Activated CD4-positive, alpha-beta T cell treated with anti-CD3 and anti-CD28 coated beads, Interleukin-2, amount 10 ng/mL, durations not matched to agents 7 days and 5 days (primary cell): ENCODE data around the gene MAMDC4. TPM values are rescaled to one million over a fixed set of nuclear protein-coding genes. Genes with fewer than 3 reads are reported as not detected.
A peak's percentile ranks its signal among the peaks of the same experiment; 100 is the strongest.

ENCODE experiments used
- CTCF ChIA-PET: fragments of 350-600 bp; sonication (Branson Sonifier 250); formaldehyde crosslinking; loops from one replicate; lab custom pipeline; 2021; ENCODE audit warnings: antibody characterized with exemption; lab: Charles Lee
- POLR2A ChIA-PET: fragments of 350-600 bp; sonication (Branson Sonifier 250); formaldehyde crosslinking; loops from one replicate; lab custom pipeline; 2021; ENCODE audit warnings: antibody characterized with exemption; lab: Charles Lee
- DNase-seq: peaks from one replicate; pipeline ENCODE4 v3.0.0-alpha.2; 2020
- H3K27ac Mint-ChIP-seq: one replicate; pipeline ENCODE4 v1.8.0; 2021; ENCODE audit warnings: mild to moderate bottlenecking, moderate library complexity, mixed read lengths
- H3K27me3 Mint-ChIP-seq: one replicate; pipeline ENCODE4 v1.8.0; 2021; ENCODE audit warnings: mixed read lengths
- H3K36me3 Mint-ChIP-seq: one replicate; pipeline ENCODE4 v1.8.0; 2021; ENCODE audit warnings: low read depth, mixed read lengths
- H3K4me1 Mint-ChIP-seq: one replicate; pipeline ENCODE4 v1.8.0; 2021; ENCODE audit warnings: mixed read lengths
- H3K4me3 Mint-ChIP-seq: one replicate; pipeline ENCODE4 v1.8.0; 2021; ENCODE audit warnings: mild to moderate bottlenecking, moderate library complexity, mixed read lengths
- H3K9me3 Mint-ChIP-seq: one replicate; pipeline ENCODE4 v1.8.0; 2021; ENCODE audit warnings: mixed read lengths
- microRNA-seq: library from miRNA; unstranded; fragments of <30 nt; microRNA quantifications from one replicate; pipeline ENCODE4 v1.2.0, GENCODE V29; 2021; ENCODE audit warnings: borderline microRNAs expressed, borderline replicate concordance
- total RNA-seq, 2 experiments: library from RNA; stranded (reverse); gene quantifications; one replicate each; pipeline ENCODE4 v1.2.3, GENCODE V29; 2021

MAMDC4 gene
- total RNA-seq, 2 experiments from 2014 or later: 12.4 to 14.4 TPM

- H3K27me3 Mint-ChIP-seq: no peaks in the 10 kb centered on the region
- peaks cover 39% of the 10 kb centered on the region for H3K4me1 Mint-ChIP-seq
- ChIA-PET POLR2A (no interaction called here), CTCF (interaction anchor here (1.0 to 2.3 kb wide), 5 partner anchors 16 to 363 kb away, joined by 3 to 12 read pairs (median 3); partner anchors contain the start of genes AJM1 and TRAF2)
- no peak overlapping the region for H3K4me3 Mint-ChIP-seq
- H3K36me3 Mint-ChIP-seq: peaks cover 62% of the 10 kb centered on the region
- no peaks in the 10 kb centered on the region for H3K9me3 Mint-ChIP-seq
- H3K27ac Mint-ChIP-seq: peak overlapping the region; percentile 95
- DNase-seq: no peak
Measured at GRCh38 chr9:136903041-136903554, 51.0 kb downstream of the MAMDC4 start.

- Mint-ChIP-seq H3K4me1 (peaks cover 24% of the 10 kb centered on the region), H3K27ac (no peak overlapping the region), H3K36me3 (peaks cover 49% of the 10 kb centered on the region), H3K4me3 (no peak overlapping the region), H3K9me3 (no peaks in the 10 kb centered on the region), H3K27me3 (no peaks in the 10 kb centered on the region)
- ChIA-PET CTCF (interaction anchor here (1.4 kb wide), 1 partner anchor 64 kb away, joined by 3 read pairs; the partner anchor contains the start of gene AJM1), POLR2A (no interaction called here)
- no peak for DNase-seq
Measured at GRCh38 chr9:136906266-136906665, 54.1 kb downstream of the MAMDC4 start.

- Mint-ChIP-seq H3K36me3 (peaks cover 42% of the 10 kb centered on the region), H3K9me3 (no peaks in the 10 kb centered on the region)
Measured at GRCh38 chr9:136907011-136907914, 55.1 kb downstream of the MAMDC4 start.

More at GRCh38 chr9:136907011-136907914, 55.1 kb downstream of the MAMDC4 start:
- Mint-ChIP-seq H3K27ac (no peak overlapping the region), H3K4me3 (no peak overlapping the region), H3K27me3 (no peaks in the 10 kb centered on the region), H3K4me1 (peaks cover 14% of the 10 kb centered on the region)
- DNase-seq: no peak
- ChIA-PET POLR2A (no interaction called here), CTCF (interaction anchor here (1.2 to 2.2 kb wide), 5 partner anchors 11 to 45 kb away, joined by 3 to 6 read pairs (median 6); no protein-coding TSS in a partner anchor)

Small RNAs within 50 kb of the gene (microRNA-seq; reads per million reads assigned to microRNA genes)
- not detected for gene MIR4292
- 1.3 reads per million for gene MIR4479

Other genes starting within 250 kb of the MAMDC4 start
- under 1 TPM; 0.22 to 0.31 TPM for gene EGFL7, start 189.4 kb upstream of the MAMDC4 start, total RNA-seq
- 10 to 100 TPM; 15.0 to 17.0 TPM for gene AGPAT2, start 164.9 kb upstream of the MAMDC4 start, total RNA-seq
- gene DIPK1B, start 139.8 kb upstream of the MAMDC4 start, total RNA-seq: not detected
- gene LCN10, start 109.4 kb upstream of the MAMDC4 start, total RNA-seq: not detected
- gene LCN6, start 103.8 kb upstream of the MAMDC4 start, total RNA-seq: not detected
- gene LCN8, start 94.1 kb upstream of the MAMDC4 start, total RNA-seq: not detected
- not detected for gene LCN15, start 87.8 kb upstream of the MAMDC4 start, total RNA-seq
- 10 to 100 TPM; 28.5 to 38.5 TPM for gene TMEM141, start 61.0 kb upstream of the MAMDC4 start, total RNA-seq
- 1 to 10 TPM in 1 of 2 experiments, under 1 TPM in 1; 0.97 to 1.1 TPM for gene CCDC183, start 56.0 kb upstream of the MAMDC4 start, total RNA-seq
- gene RABL6, start 44.4 kb upstream of the MAMDC4 start, total RNA-seq: 100 to 1,000 TPM in 1 of 2 experiments, 10 to 100 TPM in 1; 95.5 to 109 TPM
- 1 to 10 TPM; 4.0 to 4.1 TPM for gene AJM1, start 9.9 kb upstream of the MAMDC4 start, total RNA-seq
- gene PHPT1, start 2.9 kb upstream of the MAMDC4 start, total RNA-seq: 10 to 100 TPM; 90.1 to 99.4 TPM
- 100 to 1,000 TPM; 290 to 291 TPM for gene EDF1, start 14.0 kb downstream of the MAMDC4 start, total RNA-seq
- 10 to 100 TPM; 39.4 to 49.4 TPM for gene TRAF2, start 34.2 kb downstream of the MAMDC4 start, total RNA-seq
- 100 to 1,000 TPM; 116 to 123 TPM for gene FBXW5, start 92.4 kb downstream of the MAMDC4 start, total RNA-seq
- gene C8G, start 92.9 kb downstream of the MAMDC4 start, total RNA-seq: 1 to 10 TPM in 1 of 2 experiments, under 1 TPM in 1; 0.85 to 1.8 TPM
- gene LCN12, start 99.9 kb downstream of the MAMDC4 start, total RNA-seq: 1 to 10 TPM; 3.1 to 3.5 TPM
- gene PTGDS, start 125.2 kb downstream of the MAMDC4 start, total RNA-seq: 10 to 100 TPM; 22.1 to 24.0 TPM
- under 1 TPM; 0.48 to 0.67 TPM for gene LCNL1, start 130.6 kb downstream of the MAMDC4 start, total RNA-seq
- 10 to 100 TPM; 80.2 to 98.4 TPM for gene PAXX, start 140.1 kb downstream of the MAMDC4 start, total RNA-seq
- gene CLIC3, start 144.2 kb downstream of the MAMDC4 start, total RNA-seq: 1 to 10 TPM; 2.6 to 4.4 TPM
- gene ABCA2, start 175.9 kb downstream of the MAMDC4 start, total RNA-seq: 10 to 100 TPM; 67.7 to 70.3 TPM
- 10 to 100 TPM in 1 of 2 experiments, 1 to 10 TPM in 1; 8.9 to 10.3 TPM for gene FUT7, start 179.7 kb downstream of the MAMDC4 start, total RNA-seq
- gene NPDC1, start 193.8 kb downstream of the MAMDC4 start, total RNA-seq: 10 to 100 TPM; 35.5 to 41.4 TPM
- gene ENTPD2, start 201.7 kb downstream of the MAMDC4 start, total RNA-seq: not detected
- 10 to 100 TPM; 33.8 to 40.6 TPM for gene SAPCD2, start 218.2 kb downstream of the MAMDC4 start, total RNA-seq
- gene UAP1L1, start 225.2 kb downstream of the MAMDC4 start, total RNA-seq: 10 to 100 TPM; 19.1 to 21.9 TPM
- 10 to 100 TPM; 43.0 to 55.0 TPM for gene MAN1B1, start 234.6 kb downstream of the MAMDC4 start, total RNA-seq